Colonic mucosa (tissue), 4 donors: ENCODE data around the gene EPHB2. TPM values are rescaled to one million over a fixed set of nuclear protein-coding genes. Genes with fewer than 3 reads are reported as not detected.

Experiments used
- DNase-seq: peaks from one replicate; pipeline ENCODE4 v3.0.0-alpha.2; 2020
- H3K27ac ChIP-seq: fragments of 200-600 bp; one replicate; pipeline ENCODE4 v1.8.0; 2021
- H3K27me3 ChIP-seq: fragments of 200-600 bp; one replicate; pipeline ENCODE4 v1.8.0; 2021
- H3K36me3 ChIP-seq: fragments of 200-600 bp; one replicate; pipeline ENCODE4 v1.8.0; 2021
- H3K4me1 ChIP-seq: fragments of 200-600 bp; one replicate; pipeline ENCODE4 v1.8.0; 2021; ENCODE audit warnings: mild to moderate bottlenecking
- H3K4me3 ChIP-seq: fragments of 200-600 bp; one replicate; pipeline ENCODE4 v1.8.0; 2021
- H3K9ac ChIP-seq, 2 donors: one replicate each; pipeline ENCODE4 v1.7.0; 2013; ENCODE audit warnings: control low read depth in 2 of 2, low read depth in 2 of 2, low read length in 2 of 2
- H3K9me3 ChIP-seq: fragments of 200-600 bp; one replicate; pipeline ENCODE4 v1.8.0; 2021
- CTCF ChIP-seq: fragments of 200-600 bp; IDR thresholded peaks from one replicate; pipeline ENCODE4 v1.8.0; 2022; ENCODE audit warnings: antibody characterized with exemption, mild to moderate bottlenecking
- intact Hi-C: fragments of 100-400 bp; cut with DNase I; formaldehyde crosslinking; loops from one replicate; pipeline ENCODE4 v1.14.1; 2022
- total RNA-seq, 2 donors: library from RNA; stranded (reverse); fragmentation: NEBNext Ultra II Directional in 1 of 2; extraction: Animal tissue kit (Norgen Biotek cat#: 25700) in 1 of 2; gene quantifications; one replicate each; pipeline ENCODE4 v1.2.1, GENCODE V29; 2021
- donor health status: healthy.
- donor health status: DM: no; HTN: no; CAD: no.
- donor health status: DM: no; HTN: no; CAD: no.

The EPHB2 gene
- total RNA-seq, 2 donors from 2014 or later = 71.9 to 150 TPM

- Histone ChIP-seq H3K27me3 (no peaks in the 10 kb centered on the region), H3K27ac (no peak overlapping the region), H3K36me3 (no peaks in the 10 kb centered on the region), H3K4me3 (no peak overlapping the region), H3K4me1 (peaks cover 8% of the 10 kb centered on the region), H3K9me3 (no peaks in the 10 kb centered on the region), H3K9ac (no peak overlapping the region)
- intact Hi-C loops = no loop called here
- no peak for DNase-seq
- no peak for TF ChIP-seq CTCF
Observed at GRCh38 chr1:22786719-22787489, 76.3 kb downstream of the EPHB2 start.

GRCh38 chr1:22787636-22788035, 77.0 kb downstream of the EPHB2 start:
- no peak overlapping the region for H3K9ac ChIP-seq
- H3K4me1 ChIP-seq = peaks cover 8% of the 10 kb centered on the region
- DNase-seq = no peak
- intact Hi-C loops = no loop called here
- H3K36me3 ChIP-seq = no peaks in the 10 kb centered on the region
- no peak for TF ChIP-seq CTCF
- no peaks in the 10 kb centered on the region for H3K9me3 ChIP-seq
- H3K4me3 ChIP-seq = no peak overlapping the region
- no peaks in the 10 kb centered on the region for H3K27me3 ChIP-seq
- no peak overlapping the region for H3K27ac ChIP-seq

- H3K27me3 ChIP-seq = no peaks in the 10 kb centered on the region
- no peaks in the 10 kb centered on the region for H3K36me3 ChIP-seq
- no peak overlapping the region for H3K9ac ChIP-seq
- H3K27ac ChIP-seq = no peak overlapping the region
- no peak for TF ChIP-seq CTCF
- H3K4me1 ChIP-seq = peaks cover 8% of the 10 kb centered on the region
- no peaks in the 10 kb centered on the region for H3K9me3 ChIP-seq
- intact Hi-C loops = no loop called here
- peak; percentile 35 for DNase-seq
- no peak overlapping the region for H3K4me3 ChIP-seq
Observed at GRCh38 chr1:22788254-22788661, 77.6 kb downstream of the EPHB2 start.

GRCh38 chr1:22789356-22789994, 78.8 kb downstream of the EPHB2 start:
- no peaks in the 10 kb centered on the region for H3K36me3 ChIP-seq
- no peaks in the 10 kb centered on the region for H3K27me3 ChIP-seq
- no peak for DNase-seq
- intact Hi-C loops = no loop called here
- H3K9ac ChIP-seq = no peak overlapping the region
- no peak for TF ChIP-seq CTCF
- no peak overlapping the region for H3K4me3 ChIP-seq
- H3K4me1 ChIP-seq = peaks cover 13% of the 10 kb centered on the region
- no peak overlapping the region for H3K27ac ChIP-seq
- H3K9me3 ChIP-seq = no peaks in the 10 kb centered on the region

- H3K4me1 ChIP-seq = peaks cover 18% of the 10 kb centered on the region
- H3K27ac ChIP-seq = peak overlapping the region; percentile 19
- TF ChIP-seq CTCF = no peak
- H3K9me3 ChIP-seq = no peaks in the 10 kb centered on the region
- H3K27me3 ChIP-seq = no peaks in the 10 kb centered on the region
- peak overlapping the region in 1 of 2 donors; percentile 66 for H3K9ac ChIP-seq
- no peaks in the 10 kb centered on the region for H3K36me3 ChIP-seq
- intact Hi-C loops = no loop called here
- no peak overlapping the region for H3K4me3 ChIP-seq
- peak; percentile 79 for DNase-seq
Observed at GRCh38 chr1:22790232-22791008, 79.8 kb downstream of the EPHB2 start.
